Upper lobe of left lung (tissue), 6 donors: ENCODE data around the gene SEPTIN2. TPM values are rescaled to one million over a fixed set of nuclear protein-coding genes. Genes with fewer than 3 reads are reported as not detected.
A peak's percentile ranks its signal among the peaks of the same experiment; 100 is the strongest.

Experiments used
- ATAC-seq, 2 donors: fragments of 200-7000 bp; cut with Tn5 transposase; one replicate each; pipeline ENCODE4 v1.9.1; 2022; ENCODE audit warnings: mild to moderate bottlenecking in 2 of 2, moderate library complexity in 2 of 2; ENCODE audit not compliant: low FRiP score in 2 of 2
- DNase-seq, 2 donors: peaks; one replicate each; pipeline ENCODE4 v3.0.0-alpha.2; 2019 to 2020
- H3K27ac ChIP-seq, 4 donors: fragments of 200-600 bp; sonication (generic); one replicate each; pipeline ENCODE4 v1.5.1; 2016 to 2019
- H3K27me3 ChIP-seq, 4 donors: fragments of 200-600 bp; sonication (generic); one replicate each; pipeline ENCODE4 v1.5.1; 2017 to 2019
- H3K36me3 ChIP-seq, 4 donors: fragments of 200-600 bp; sonication (generic); one replicate each; pipeline ENCODE4 v1.5.1; 2016 to 2019
- H3K4me1 ChIP-seq, 4 donors: fragments of 200-600 bp; sonication (generic); one replicate each; pipeline ENCODE4 v1.5.1; 2018 to 2019
- H3K4me3 ChIP-seq, 4 donors: fragments of 200-600 bp; sonication (generic); one replicate each; pipeline ENCODE4 v1.5.1; 2017 to 2019; ENCODE audit warnings: mild to moderate bottlenecking in 2 of 4, moderate library complexity in 1 of 4
- H3K9me3 ChIP-seq, 4 donors: fragments of 200-600 bp; sonication (generic); one replicate each; pipeline ENCODE4 v1.5.1; 2018 to 2019
- CTCF ChIP-seq, 6 experiments: fragments of 450-650 bp in 4 of 6; fragments of 200-600 bp in 2 of 6; sonication (generic) in 2 of 6; IDR thresholded peaks; one replicate each; pipeline ENCODE4 v1.5.1; 2016 to 2019; ENCODE audit warnings: antibody characterized with exemption in 6 of 6
- EP300 ChIP-seq, 4 donors: sonication (generic); formaldehyde crosslinking; IDR thresholded peaks; one replicate each; pipeline ENCODE4 v1.5.1; 2017; ENCODE audit warnings: antibody characterized with exemption in 4 of 4, control low read depth in 2 of 4
- POLR2A ChIP-seq, 4 donors: fragments of 450-650 bp; IDR thresholded peaks; one replicate each; pipeline ENCODE4 v1.5.1; 2016 to 2017; ENCODE audit warnings: antibody characterized with exemption in 4 of 4, mild to moderate bottlenecking in 2 of 4
- POLR2AphosphoS5 ChIP-seq, 2 donors: sonication (generic); formaldehyde crosslinking; IDR thresholded peaks; one replicate each; pipeline ENCODE4 v1.5.1; 2017; ENCODE audit warnings: antibody characterized with exemption in 2 of 2
- WGBS, 2 donors: methylation state at CpG; one replicate each; pipeline ENCODE4 v1.1.5; 2017 to 2018; 5-methylcytosine and 5-hydroxymethylcytosine counted together
- total RNA-seq, 6 donors: library from RNA; depleted of rRNA in 4 of 6; stranded (reverse); fragments of >200 nt in 4 of 6; gene quantifications; one replicate each; pipeline versions ENCODE4 v1.1.0 to v1.2.1, GENCODE V29; 2016 to 2021
- donor health status: DM: no; HTN: no; CAD: no; lungs with moderate emphysema.
- donor health status: DM: no; HTN: yes; CAD: no; lungs with severe emphysema.

SEPTIN2 gene
- total RNA-seq, 6 donors from 2014 or later: 213 to 322 (median 252) TPM

GRCh38 chr2:241308832-241309500, 6.8 kb upstream of the SEPTIN2 start:
- no peaks in the 10 kb centered on the region for H3K27me3 ChIP-seq
- DNase-seq: no peak
- H3K4me1 ChIP-seq: peaks cover 12 to 25% (median 19%) of the 10 kb centered on the region in 4 donors
- no peaks in the 10 kb centered on the region for H3K9me3 ChIP-seq
- no peaks in the 10 kb centered on the region for H3K36me3 ChIP-seq
- H3K27ac ChIP-seq: no peak overlapping the region
- ATAC-seq: no peak
- H3K4me3 ChIP-seq: no peak overlapping the region
- TF ChIP-seq CTCF (IDR thresholded peaks at IDR 0.05): no peak
- TF ChIP-seq POLR2A (IDR thresholded peaks at IDR 0.05): no peak
- TF ChIP-seq EP300 (IDR thresholded peaks at IDR 0.05): no peak
- no peak for TF ChIP-seq POLR2AphosphoS5 (IDR thresholded peaks at IDR 0.05)
- WGBS, 2 donors: 87 to 90% methylated on average over 18 of the region's 18 CpGs

- 42 to 79% methylated on average over 2 of the region's 2 CpGs for WGBS, 2 donors
- TF ChIP-seq POLR2AphosphoS5 (IDR thresholded peaks at IDR 0.05): no peak
- TF ChIP-seq POLR2A (IDR thresholded peaks at IDR 0.05): no peak
- no peak for TF ChIP-seq CTCF (IDR thresholded peaks at IDR 0.05)
- TF ChIP-seq EP300 (IDR thresholded peaks at IDR 0.05): no peak
- H3K4me3 ChIP-seq: no peak overlapping the region
- peaks cover 16 to 31% (median 23%) of the 10 kb centered on the region in 4 donors for H3K4me1 ChIP-seq
- peak in 1 of 2 donors; percentile 45 for ATAC-seq
- H3K27ac ChIP-seq: no peak overlapping the region
- DNase-seq: no peak
- no peaks in the 10 kb centered on the region for H3K27me3 ChIP-seq
- H3K9me3 ChIP-seq: no peaks in the 10 kb centered on the region
- H3K36me3 ChIP-seq: no peaks in the 10 kb centered on the region
Measured at GRCh38 chr2:241309684-241310117, 6.0 kb upstream of the SEPTIN2 start.

- H3K4me3 ChIP-seq: no peak overlapping the region
- ATAC-seq: no peak
- DNase-seq: no peak
- TF ChIP-seq CTCF (IDR thresholded peaks at IDR 0.05): no peak
- TF ChIP-seq POLR2A (IDR thresholded peaks at IDR 0.05): no peak
- no peak for TF ChIP-seq EP300 (IDR thresholded peaks at IDR 0.05)
- TF ChIP-seq POLR2AphosphoS5 (IDR thresholded peaks at IDR 0.05): no peak
- no peak overlapping the region for H3K27ac ChIP-seq
- H3K27me3 ChIP-seq: no peaks in the 10 kb centered on the region
- H3K36me3 ChIP-seq: no peaks in the 10 kb centered on the region
- peaks cover 16 to 31% (median 23%) of the 10 kb centered on the region in 4 donors for H3K4me1 ChIP-seq
- H3K9me3 ChIP-seq: no peaks in the 10 kb centered on the region
- 92 to 95% methylated on average over 13 of the region's 13 CpGs for WGBS, 2 donors
Measured at GRCh38 chr2:241310917-241311566, 4.7 kb upstream of the SEPTIN2 start.

GRCh38 chr2:241312082-241312481, 3.6 kb upstream of the SEPTIN2 start:
- H3K36me3 ChIP-seq: no peaks in the 10 kb centered on the region
- H3K27ac ChIP-seq: no peak overlapping the region
- WGBS, 2 donors: 76 to 78% methylated on average over 4 of the region's 4 CpGs
- ATAC-seq: no peak
- DNase-seq: no peak
- no peaks in the 10 kb centered on the region for H3K27me3 ChIP-seq
- no peak overlapping the region for H3K4me3 ChIP-seq
- no peak for TF ChIP-seq POLR2AphosphoS5 (IDR thresholded peaks at IDR 0.05)
- no peak for TF ChIP-seq EP300 (IDR thresholded peaks at IDR 0.05)
- no peak for TF ChIP-seq CTCF (IDR thresholded peaks at IDR 0.05)
- no peak for TF ChIP-seq POLR2A (IDR thresholded peaks at IDR 0.05)
- peaks cover 20 to 37% (median 27%) of the 10 kb centered on the region in 4 donors for H3K4me1 ChIP-seq
- H3K9me3 ChIP-seq: no peaks in the 10 kb centered on the region
